GM12873 (cell line): ENCODE measurements around the gene GRIK4.

Experiments used
- TF ChIP-seq, protein P1 (sequence below): IDR thresholded peaks from 2 replicates; pipeline ENCODE4 v1.5.1; 2012; ENCODE audit warnings: low read depth, mild to moderate bottlenecking, moderate library complexity, low read length, control low read depth; ENCODE audit not compliant: insufficient read depth; ENCODE audit errors: missing control alignments

GRIK4 gene

DNA sequence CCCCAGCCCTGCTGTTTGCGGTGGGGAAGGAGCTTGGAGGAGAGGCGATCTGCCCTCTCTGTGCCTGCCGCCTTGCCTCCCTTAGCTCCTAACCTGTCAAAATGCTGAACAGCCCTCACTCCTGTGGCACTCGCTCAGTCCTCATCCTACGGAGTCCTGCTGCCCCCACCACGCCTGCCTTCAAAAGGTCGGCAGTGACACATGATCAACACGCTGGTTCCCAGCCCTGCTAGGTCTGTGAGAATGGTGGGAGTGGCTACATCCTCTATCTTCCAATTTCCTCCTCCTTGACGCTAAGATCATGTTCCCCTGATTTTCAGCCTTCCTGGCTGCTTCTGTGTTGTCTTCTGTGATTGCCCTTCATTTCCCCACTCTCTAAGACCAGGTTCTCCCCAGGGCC, 392.1 kb downstream of the GRIK4 start:
- TF ChIP-seq, protein P1, sequence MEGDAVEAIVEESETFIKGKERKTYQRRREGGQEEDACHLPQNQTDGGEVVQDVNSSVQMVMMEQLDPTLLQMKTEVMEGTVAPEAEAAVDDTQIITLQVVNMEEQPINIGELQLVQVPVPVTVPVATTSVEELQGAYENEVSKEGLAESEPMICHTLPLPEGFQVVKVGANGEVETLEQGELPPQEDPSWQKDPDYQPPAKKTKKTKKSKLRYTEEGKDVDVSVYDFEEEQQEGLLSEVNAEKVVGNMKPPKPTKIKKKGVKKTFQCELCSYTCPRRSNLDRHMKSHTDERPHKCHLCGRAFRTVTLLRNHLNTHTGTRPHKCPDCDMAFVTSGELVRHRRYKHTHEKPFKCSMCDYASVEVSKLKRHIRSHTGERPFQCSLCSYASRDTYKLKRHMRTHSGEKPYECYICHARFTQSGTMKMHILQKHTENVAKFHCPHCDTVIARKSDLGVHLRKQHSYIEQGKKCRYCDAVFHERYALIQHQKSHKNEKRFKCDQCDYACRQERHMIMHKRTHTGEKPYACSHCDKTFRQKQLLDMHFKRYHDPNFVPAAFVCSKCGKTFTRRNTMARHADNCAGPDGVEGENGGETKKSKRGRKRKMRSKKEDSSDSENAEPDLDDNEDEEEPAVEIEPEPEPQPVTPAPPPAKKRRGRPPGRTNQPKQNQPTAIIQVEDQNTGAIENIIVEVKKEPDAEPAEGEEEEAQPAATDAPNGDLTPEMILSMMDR = no peak

DNA sequence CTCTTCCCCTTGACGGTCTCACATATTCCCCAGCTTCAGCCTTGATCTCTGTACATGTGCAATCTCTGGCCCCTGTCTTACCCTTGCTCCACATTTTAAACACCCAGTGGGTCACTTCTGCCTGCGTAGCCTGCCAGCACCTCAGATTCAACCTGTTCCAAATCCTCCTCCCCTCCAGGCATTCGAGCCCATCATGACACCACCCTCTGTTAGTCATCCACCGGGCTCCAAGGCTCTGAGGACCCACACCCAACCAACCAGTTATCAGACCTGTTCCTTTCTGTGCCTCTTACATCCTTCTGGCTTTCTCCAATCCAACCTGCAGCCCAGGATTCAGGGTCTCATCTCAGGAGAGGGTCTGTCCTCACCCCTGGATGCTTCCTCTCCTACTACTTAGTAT, 392.6 kb downstream of the GRIK4 start:
- TF ChIP-seq, protein P1 = no peak

DNA sequence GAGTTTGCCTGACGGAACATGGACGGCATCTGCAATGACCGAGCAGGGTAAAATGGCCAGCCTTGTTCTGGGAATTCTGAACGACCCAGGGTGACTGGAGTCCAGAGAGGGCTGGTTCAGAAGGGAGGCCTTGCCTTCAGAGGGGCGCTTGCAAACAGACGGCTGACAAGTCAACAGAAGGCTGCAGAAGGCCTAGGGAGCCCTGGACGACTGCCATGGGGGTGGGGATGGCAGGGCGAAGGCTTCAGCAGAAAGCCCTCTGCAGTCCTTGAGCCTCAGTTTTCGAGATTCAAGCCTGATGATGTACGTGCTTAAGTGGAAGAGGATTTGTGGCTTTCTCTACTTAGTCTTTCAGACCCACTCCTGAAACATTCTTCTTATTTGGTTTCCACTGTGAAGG, 395.2 kb downstream of the GRIK4 start:
- TF ChIP-seq, protein P1 = no peak

DNA sequence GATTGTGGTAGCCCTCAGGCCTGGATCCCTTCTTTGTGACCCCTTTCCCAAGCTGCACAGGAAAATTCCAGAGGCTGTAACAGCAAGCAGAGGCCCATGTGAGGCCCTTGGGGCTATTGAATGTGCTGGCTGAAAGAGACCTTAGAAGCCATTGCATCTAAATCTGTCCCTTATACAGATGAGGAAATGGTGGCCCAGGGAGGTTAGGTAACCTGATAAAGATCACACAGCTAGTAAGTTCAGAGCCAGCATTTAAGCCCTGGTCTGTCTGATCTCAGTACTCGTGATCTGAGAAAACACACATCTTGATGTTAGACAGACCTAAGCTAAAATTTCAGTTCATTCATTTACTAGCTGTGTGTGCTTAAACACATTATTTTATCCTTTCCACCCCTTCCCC, 396.4 kb downstream of the GRIK4 start:
- TF ChIP-seq, protein P1 = no peak

DNA sequence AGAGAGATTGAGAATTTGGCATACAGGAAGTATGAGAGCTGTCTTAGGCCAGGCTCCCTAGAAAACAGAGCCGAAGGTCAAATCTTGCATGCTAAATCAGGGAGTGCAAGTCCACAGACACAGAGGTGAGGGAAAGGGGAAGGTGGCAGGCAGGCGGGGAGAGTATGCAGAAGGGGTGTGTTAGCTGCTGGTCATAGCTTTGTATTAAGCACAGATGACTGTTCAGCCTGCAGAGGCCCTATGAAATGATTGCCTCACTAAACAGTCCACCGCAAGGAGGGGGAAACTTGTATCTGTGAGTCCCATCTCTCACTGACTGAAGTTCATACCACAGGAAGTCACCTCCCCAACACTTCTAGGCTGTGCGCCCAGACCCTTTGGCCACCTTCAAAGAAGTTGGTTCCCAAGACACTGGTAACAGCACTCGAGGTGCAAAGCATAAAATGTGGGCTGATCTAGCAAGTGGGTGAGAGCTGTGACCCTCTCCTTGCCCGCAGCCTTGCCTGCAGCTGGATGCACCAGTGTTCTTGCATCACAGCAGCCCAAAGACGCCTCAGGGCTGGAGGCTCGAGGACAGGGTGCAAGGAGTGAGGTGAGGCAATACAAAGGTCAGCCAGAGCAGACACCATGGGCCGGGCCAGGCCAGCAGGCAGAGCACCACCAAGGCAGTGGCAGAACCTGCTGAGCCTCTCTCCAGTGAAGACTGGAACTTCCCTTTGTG, 397.1 kb downstream of the GRIK4 start:
- TF ChIP-seq, protein P1 = no peak

DNA sequence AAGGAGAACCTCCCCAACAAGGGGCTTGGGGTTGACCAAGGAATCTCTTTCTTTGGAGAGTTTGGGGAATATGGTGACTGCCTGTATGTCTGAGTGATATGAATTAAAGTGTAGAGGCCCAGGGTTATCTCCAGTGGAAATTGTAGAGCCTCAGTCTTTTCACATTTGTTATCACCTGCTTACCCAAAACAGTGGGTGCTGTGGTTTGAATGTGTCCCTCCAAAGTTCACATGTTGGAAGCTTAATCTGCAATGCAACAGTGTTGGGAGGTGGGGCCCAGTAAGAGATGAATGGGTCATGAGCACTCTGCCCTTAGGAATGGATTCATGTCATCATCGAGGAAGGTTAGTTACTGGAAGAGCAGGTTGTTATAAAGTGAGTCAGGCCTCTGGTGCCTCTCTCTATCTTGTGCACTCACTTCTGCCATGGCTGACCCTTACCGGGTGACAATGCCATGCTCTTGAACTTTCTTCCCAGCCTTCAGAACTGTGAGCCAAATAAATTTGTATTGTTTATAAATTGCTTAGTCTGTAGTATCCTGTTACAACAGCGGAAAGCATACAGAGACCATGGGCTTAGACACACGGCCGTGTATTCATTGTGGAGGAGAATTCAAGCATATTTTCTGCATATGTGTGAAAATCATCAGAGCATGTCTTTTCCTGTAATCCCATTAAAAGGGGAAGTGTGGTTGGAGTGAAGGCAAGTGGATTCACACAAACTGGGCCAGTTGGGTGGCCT, 398.3 kb downstream of the GRIK4 start:
- TF ChIP-seq, protein P1 = no peak

DNA sequence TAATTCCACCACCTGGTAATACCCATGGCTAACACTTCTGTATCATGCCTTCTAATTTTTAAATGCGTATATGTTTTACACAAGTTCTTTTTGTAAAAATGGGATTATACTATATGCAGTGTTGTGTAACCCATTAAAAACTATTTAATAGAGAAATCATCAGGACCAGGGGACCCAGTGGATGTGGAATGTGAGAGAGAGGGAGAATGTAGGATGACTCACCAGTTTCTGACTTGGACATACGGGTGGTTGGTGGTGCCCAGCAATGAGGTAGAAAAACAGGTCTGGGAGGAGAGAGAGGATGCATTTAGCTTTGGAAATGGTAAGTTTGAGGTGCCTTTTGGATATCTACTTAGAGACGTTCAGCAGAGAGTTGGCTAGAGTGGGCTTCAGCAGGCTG, 400.4 kb downstream of the GRIK4 start:
- TF ChIP-seq, protein P1 = no peak
